Endothelial cell of umbilical vein (primary cell): ENCODE data around the gene NRROS. TPM values are rescaled to one million over a fixed set of nuclear protein-coding genes. Genes with fewer than 3 reads are reported as not detected.

Experiments
- BruUV-seq: library from RNA; stranded (reverse); fragments of 400-500 nt; replicated peaks from 2 replicates; lab custom pipeline; 2021; lab: Mats Ljungman, UMichigan
- CTCF ChIA-PET: fragments of 300-600, 350-600 bp; sonication (Branson Sonifier 250); formaldehyde crosslinking; loops from one replicate; lab custom pipeline; 2021; ENCODE audit warnings: antibody characterized with exemption, inconsistent platforms; lab: Charles Lee
- POLR2A ChIA-PET: fragments of 300-600, 350-600 bp; sonication (Branson Sonifier 250); formaldehyde crosslinking; loops from one replicate; lab custom pipeline; 2021; ENCODE audit warnings: antibody characterized with exemption, inconsistent platforms; lab: Charles Lee
- DNase-seq: peaks from one replicate; pipeline ENCODE4 v3.0.0-alpha.2; 2011; ENCODE audit warnings: low read depth, low spot score
- FAIRE-seq: peaks from 2 replicates; lab custom pipeline; 2011; peaks lifted over from hg19 to GRCh38; lab: Jason Lieb, UNC
- H2AFZ ChIP-seq: 2 replicates; pipeline ENCODE4 v1.6.0; 2012; ENCODE audit warnings: low read depth, low read length, control low read depth, inconsistent platforms
- H3K27ac ChIP-seq: 2 replicates; pipeline ENCODE4 v1.5.1; 2011; ENCODE audit warnings: low read depth, mild to moderate bottlenecking, control low read depth, low read length, moderate library complexity; ENCODE audit not compliant: insufficient read depth
- H3K27me3 ChIP-seq, 2 experiments: 2 replicates each; pipeline versions ENCODE4 v1.6.0 to v1.6.1; 2011; ENCODE audit warnings: low read length in 2 of 2, mixed read lengths in 1 of 2; ENCODE audit not compliant: control insufficient read depth in 2 of 2, insufficient read depth in 2 of 2
- H3K36me3 ChIP-seq, 2 experiments: 2 replicates in 1 of 2; 3 replicates in 1 of 2; pipeline ENCODE4 v1.5.1; 2011; ENCODE audit warnings: low read length in 2 of 2, mild to moderate bottlenecking in 1 of 2, moderate library complexity in 1 of 2; ENCODE audit not compliant: control insufficient read depth in 2 of 2, insufficient read depth in 2 of 2; ENCODE audit errors: extremely low read depth in 1 of 2
- H3K4me1 ChIP-seq: 3 replicates; pipeline ENCODE4 v1.5.1; 2011; ENCODE audit warnings: mild to moderate bottlenecking, low read length; ENCODE audit not compliant: control insufficient read depth, insufficient read depth; ENCODE audit errors: extremely low read depth
- H3K4me2 ChIP-seq: 2 replicates; pipeline ENCODE4 v1.6.1; 2011; ENCODE audit warnings: low read length, control low read depth, mixed read lengths; ENCODE audit not compliant: insufficient read depth
- H3K4me3 ChIP-seq, 3 experiments: fragments of 200-600 bp in 1 of 3; sonication (generic), shearing (Covaris generic) in 1 of 3; replicated peaks in 1 of 3; 2 replicates each; pipeline ENCODE4 v1.5.1; 2011 to 2016; ENCODE audit warnings: control low read depth in 3 of 3, low read length in 3 of 3, mild to moderate bottlenecking in 2 of 3, inconsistent platforms in 1 of 3, low read depth in 1 of 3, moderate library complexity in 1 of 3; ENCODE audit not compliant: insufficient read depth in 1 of 3
- H3K79me2 ChIP-seq: 2 replicates; pipeline ENCODE4 v1.6.0; 2012; ENCODE audit warnings: low read length, inconsistent platforms; ENCODE audit not compliant: control insufficient read depth, insufficient read depth
- H3K9ac ChIP-seq: replicated peaks from 2 replicates; pipeline ENCODE3; 2011; ENCODE audit warnings: low read length, control low read depth; ENCODE audit not compliant: insufficient read depth; ENCODE audit errors: extremely low read depth
- H3K9me1 ChIP-seq: replicated peaks from 3 replicates; pipeline ENCODE4 v1.6.0; 2011; ENCODE audit warnings: mild to moderate bottlenecking, low read length; ENCODE audit not compliant: control insufficient read depth, insufficient read depth; ENCODE audit errors: extremely low read depth
- H3K9me3 ChIP-seq: replicated peaks from 2 replicates; pipeline ENCODE4 v1.5.1; 2012; ENCODE audit warnings: low read length, inconsistent platforms; ENCODE audit not compliant: control insufficient read depth, insufficient read depth
- H4K20me1 ChIP-seq: replicated peaks from 2 replicates; pipeline ENCODE3; 2011; ENCODE audit warnings: mild to moderate bottlenecking, low read length; ENCODE audit not compliant: control insufficient read depth, insufficient read depth; ENCODE audit errors: extremely low read depth
- EZH2 ChIP-seq: IDR thresholded peaks from 2 replicates; pipeline ENCODE4 v1.6.1; 2012; ENCODE audit warnings: borderline replicate concordance, low read depth, mild to moderate bottlenecking, moderate library complexity, low read length, inconsistent platforms; ENCODE audit not compliant: severe bottlenecking
- FOS ChIP-seq: IDR thresholded peaks from 2 replicates; pipeline ENCODE4 v1.6.1; 2011; ENCODE audit warnings: mild to moderate bottlenecking, low read length, moderate library complexity, borderline replicate concordance; ENCODE audit not compliant: insufficient read depth
- GATA2 ChIP-seq: IDR thresholded peaks from 2 replicates; pipeline ENCODE4 v1.7.0; 2011; ENCODE audit warnings: low read depth, mild to moderate bottlenecking, moderate library complexity, mixed read lengths, low read length; ENCODE audit not compliant: insufficient read length, insufficient read depth
- JUN ChIP-seq: IDR thresholded peaks from 2 replicates; pipeline ENCODE4 v1.6.1; 2011; ENCODE audit warnings: borderline replicate concordance, low read depth; ENCODE audit not compliant: insufficient read length, insufficient read depth
- MAX ChIP-seq: IDR thresholded peaks from 2 replicates; pipeline ENCODE4 v1.6.1; 2011; ENCODE audit not compliant: insufficient read depth, insufficient read length
- MYC ChIP-seq: IDR thresholded peaks from one replicate; pipeline ENCODE4 v1.6.1; 2011; ENCODE audit warnings: mild to moderate bottlenecking, low read depth, low read length
- POLR2A ChIP-seq: IDR thresholded peaks from 2 replicates; pipeline ENCODE4 v1.6.1; 2012; ENCODE audit warnings: low read depth, mild to moderate bottlenecking, control low read depth, low read length
- POLR2AphosphoS5 ChIP-seq: IDR thresholded peaks from 2 replicates; pipeline ENCODE4 v1.6.1; 2012; ENCODE audit warnings: low read depth, mild to moderate bottlenecking, control low read depth, low read length, moderate library complexity; ENCODE audit not compliant: insufficient read depth
- dilution Hi-C: fragments of 300-500 bp; cut with MboI; formaldehyde crosslinking; loops from one replicate; pipeline ENCODE4 v1.15.0; 2019; ENCODE audit warnings: low sequenced_read_pairs; ENCODE audit not compliant: extremely low pct_ligation_motif_present
- intact Hi-C: fragments of 100-400 bp; cut with micrococcal nuclease; formaldehyde crosslinking; loops from one replicate; pipeline ENCODE4 v1.10.0; 2022
- polyA plus RNA-seq, 4 experiments: library from polyadenylated mRNA; depleted of rRNA in 3 of 4; stranded (reverse) in 3 of 4; unstranded in 1 of 4; fragments of >200 nt; gene quantifications; 2 replicates each; pipeline versions ENCODE4 v1.2.1 to v1.2.3, GENCODE V29; 2011 to 2012; ENCODE audit warnings: missing spikeins in 1 of 4
- total RNA-seq: library from RNA; stranded (reverse); gene quantifications from 2 replicates; pipeline ENCODE4 v1.2.3, GENCODE V29; 2021
- TF ChIP-seq, protein P1 (sequence below), 2 donors: IDR thresholded peaks; 1 replicate in 1 of 2; 2 replicates in 1 of 2; pipeline ENCODE4 v1.5.1; 2011; ENCODE audit warnings: low read length in 2 of 2, mild to moderate bottlenecking in 2 of 2, moderate library complexity in 2 of 2, control low read depth in 1 of 2, inconsistent platforms in 1 of 2, low read depth in 1 of 2; ENCODE audit not compliant: insufficient read depth in 1 of 2; ENCODE audit errors: extremely low read depth in 1 of 2

Gene NRROS
- total and polyA plus RNA-seq, 2 donors (not counting 3 experiments of a cell fraction or from before 2014, with no cell fraction given), result 8.1 to 15.6 TPM

GRCh38 chr3:196677353-196677752 lies 37.9 kb downstream of the NRROS start:
- POLR2A ChIA-PET, result interaction anchor here (0.6 kb wide), 1 partner anchor 15 kb away, joined by 5 read pairs; no protein-coding TSS in a partner anchor
- Histone ChIP-seq H3K79me2 (no peaks in the 10 kb centered on the region), H3K9me1 (no peaks in the 10 kb centered on the region), H3K9ac (no peak overlapping the region), H3K4me3 (no peak overlapping the region), H3K9me3 (no peaks in the 10 kb centered on the region), H3K4me1 (no peaks in the 10 kb centered on the region), H3K27ac (no peak overlapping the region), H3K27me3 (peaks cover 11 to 13% of the 10 kb centered on the region in 2 experiments), H4K20me1 (no peaks in the 10 kb centered on the region), H3K36me3 (no peaks in the 10 kb centered on the region), H2AFZ (no peak overlapping the region), H3K4me2 (no peak overlapping the region)
- no TSS peak for BruUV-seq
- DNase-seq (no peak), FAIRE-seq (no peak)
- intact Hi-C loops, result no loop called here
- TF ChIP-seq POLR2A (no peak), EZH2 (no peak), JUN (no peak), FOS (no peak), MYC (no peak), MAX (no peak), GATA2 (no peak), POLR2AphosphoS5 (no peak)
- TF ChIP-seq, protein P1, sequence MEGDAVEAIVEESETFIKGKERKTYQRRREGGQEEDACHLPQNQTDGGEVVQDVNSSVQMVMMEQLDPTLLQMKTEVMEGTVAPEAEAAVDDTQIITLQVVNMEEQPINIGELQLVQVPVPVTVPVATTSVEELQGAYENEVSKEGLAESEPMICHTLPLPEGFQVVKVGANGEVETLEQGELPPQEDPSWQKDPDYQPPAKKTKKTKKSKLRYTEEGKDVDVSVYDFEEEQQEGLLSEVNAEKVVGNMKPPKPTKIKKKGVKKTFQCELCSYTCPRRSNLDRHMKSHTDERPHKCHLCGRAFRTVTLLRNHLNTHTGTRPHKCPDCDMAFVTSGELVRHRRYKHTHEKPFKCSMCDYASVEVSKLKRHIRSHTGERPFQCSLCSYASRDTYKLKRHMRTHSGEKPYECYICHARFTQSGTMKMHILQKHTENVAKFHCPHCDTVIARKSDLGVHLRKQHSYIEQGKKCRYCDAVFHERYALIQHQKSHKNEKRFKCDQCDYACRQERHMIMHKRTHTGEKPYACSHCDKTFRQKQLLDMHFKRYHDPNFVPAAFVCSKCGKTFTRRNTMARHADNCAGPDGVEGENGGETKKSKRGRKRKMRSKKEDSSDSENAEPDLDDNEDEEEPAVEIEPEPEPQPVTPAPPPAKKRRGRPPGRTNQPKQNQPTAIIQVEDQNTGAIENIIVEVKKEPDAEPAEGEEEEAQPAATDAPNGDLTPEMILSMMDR (IDR thresholded peaks at IDR 0.05; ENCODE audit: extremely low read depth in 1 of 2, insufficient read depth in 1 of 2, low read depth in 1 of 2, low read length in 2 of 2), result no peak
- dilution Hi-C loops, result no loop called here
- CTCF ChIA-PET, result interaction anchor here (0.8 to 2.3 kb wide), 7 partner anchors 7 to 155 kb away, joined by 3 to 19 read pairs (median 3); no protein-coding TSS in a partner anchor
